PFSK-1 (cell line): Measurements from ENCODE around the gene SH2D1B.

Experiments used
- FOXP2 ChIP-seq: optimal IDR thresholded peaks from 2 replicates; pipeline ENCODE3; 2011; ENCODE audit warnings: borderline replicate concordance, control low read depth, inconsistent platforms; ENCODE audit not compliant: insufficient read depth; ENCODE audit errors: extremely low read length, extremely low read depth
- POLR2AphosphoS5 ChIP-seq: IDR thresholded peaks from 2 replicates; pipeline ENCODE4 v1.6.1; 2012; ENCODE audit warnings: low read depth, mild to moderate bottlenecking, control low read depth, low read length, moderate library complexity
- REST ChIP-seq, 2 experiments: IDR thresholded peaks; 2 replicates each; pipeline versions ENCODE4 v1.6.1 to v1.8.0; 2011 to 2012; ENCODE audit warnings: low read depth in 2 of 2, low read length in 2 of 2, control low read depth in 1 of 2, inconsistent platforms in 1 of 2, mild to moderate bottlenecking in 1 of 2, moderate library complexity in 1 of 2; ENCODE audit not compliant: insufficient read depth in 1 of 2
- SIN3A ChIP-seq: IDR thresholded peaks from 2 replicates; pipeline ENCODE4 v1.6.1; 2012; ENCODE audit warnings: mild to moderate bottlenecking, low read length, moderate library complexity, borderline replicate concordance; ENCODE audit not compliant: insufficient read depth
- TAF1 ChIP-seq: IDR thresholded peaks from 2 replicates; pipeline ENCODE4 v1.6.1; 2012; ENCODE audit warnings: low read length, control low read depth, borderline replicate concordance; ENCODE audit not compliant: insufficient read depth

Gene SH2D1B

GRCh38 chr1:162417650-162418049 lies 5.7 kb upstream of the SH2D1B start:
- TF ChIP-seq SIN3A (no peak), FOXP2 (no peak), POLR2AphosphoS5 (no peak), TAF1 (no peak), REST (IDR thresholded peaks at IDR 0.05; ENCODE audit: insufficient read depth in 1 of 2, low read depth in 2 of 2, low read length in 2 of 2) (no peak)

GRCh38 chr1:162416909-162417308 lies 5.0 kb upstream of the SH2D1B start:
- TF ChIP-seq TAF1: no peak
- TF ChIP-seq FOXP2: no peak
- TF ChIP-seq POLR2AphosphoS5: no peak
- no peak for TF ChIP-seq REST (IDR thresholded peaks at IDR 0.05; ENCODE audit: insufficient read depth in 1 of 2, low read depth in 2 of 2, low read length in 2 of 2)
- no peak for TF ChIP-seq SIN3A

GRCh38 chr1:162416215-162416614 lies 4.3 kb upstream of the SH2D1B start:
- TF ChIP-seq TAF1: no peak
- no peak for TF ChIP-seq REST (IDR thresholded peaks at IDR 0.05; ENCODE audit: insufficient read depth in 1 of 2, low read depth in 2 of 2, low read length in 2 of 2)
- no peak for TF ChIP-seq SIN3A
- TF ChIP-seq POLR2AphosphoS5: no peak
- no peak for TF ChIP-seq FOXP2

GRCh38 chr1:162407539-162407938 lies 4.4 kb downstream of the SH2D1B start:
- TF ChIP-seq REST (IDR thresholded peaks at IDR 0.05; ENCODE audit: insufficient read depth in 1 of 2, low read depth in 2 of 2, low read length in 2 of 2) (no peak), TAF1 (no peak), POLR2AphosphoS5 (no peak), FOXP2 (no peak), SIN3A (no peak)

- TF ChIP-seq POLR2AphosphoS5 (no peak), FOXP2 (no peak), TAF1 (no peak), SIN3A (no peak), REST (IDR thresholded peaks at IDR 0.05; ENCODE audit: insufficient read depth in 1 of 2, low read depth in 2 of 2, low read length in 2 of 2) (no peak)
These were observed 5.1 kb downstream of the SH2D1B start for GRCh38 chr1:162406811-162407210.
